Sigmoid colon (tissue), 4 donors: Measurements from ENCODE around the gene VANGL2.

Experiments used
- EP300 ChIP-seq, 4 donors: sonication (generic); formaldehyde crosslinking; IDR thresholded peaks; one replicate each; pipeline ENCODE4 v1.6.1; 2017; ENCODE audit warnings: antibody characterized with exemption in 4 of 4
- TF ChIP-seq, protein P1 (sequence below), 4 experiments: fragments of 450-650 bp in 3 of 4; fragments of 200-600 bp in 1 of 4; IDR thresholded peaks; one replicate each; pipeline ENCODE4 v1.5.1; 2016 to 2019; ENCODE audit warnings: antibody characterized with exemption in 4 of 4, mild to moderate bottlenecking in 3 of 4, moderate library complexity in 2 of 4

DNA sequence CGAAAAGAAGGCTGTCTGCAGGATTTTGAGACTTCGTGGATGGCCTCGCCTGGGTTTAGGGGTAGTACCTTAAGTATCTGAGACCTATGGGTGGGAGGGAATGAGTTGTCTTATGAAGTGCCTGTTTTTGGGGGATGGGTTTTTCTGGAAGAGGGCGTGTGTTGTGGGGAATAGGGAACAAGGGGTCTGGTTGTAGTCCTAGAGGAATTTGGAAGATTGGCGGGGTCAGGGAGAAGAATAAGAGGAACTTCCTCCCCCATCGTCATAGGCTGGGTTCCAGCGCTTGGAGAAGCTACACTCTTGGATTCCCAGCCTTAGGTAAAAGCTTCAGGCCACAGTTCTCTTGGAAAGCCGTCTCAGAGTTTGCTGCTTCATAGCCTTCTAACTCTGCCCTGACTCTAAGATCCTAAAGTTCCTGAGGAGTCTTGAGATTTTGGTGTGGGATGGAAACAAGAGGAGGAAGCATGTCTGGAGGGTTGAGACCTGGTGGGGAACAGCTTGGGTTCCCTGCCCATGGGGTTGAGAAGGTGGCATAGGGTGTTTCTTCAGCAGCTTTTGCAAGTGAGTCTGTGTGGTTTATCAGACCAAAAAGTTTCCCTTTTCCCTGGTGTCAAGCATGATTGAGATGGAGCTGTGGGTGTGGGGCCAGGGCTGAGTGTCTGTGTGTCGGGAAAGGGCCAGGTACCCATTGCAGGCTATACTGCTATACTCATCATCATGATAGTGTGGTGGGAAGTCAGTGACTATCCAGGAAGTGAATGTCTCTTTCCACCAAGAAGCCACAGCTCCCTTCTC is 1.8 kb downstream of the VANGL2 start:
- no peak for TF ChIP-seq EP300 (IDR thresholded peaks at IDR 0.05)
- TF ChIP-seq, protein P1, sequence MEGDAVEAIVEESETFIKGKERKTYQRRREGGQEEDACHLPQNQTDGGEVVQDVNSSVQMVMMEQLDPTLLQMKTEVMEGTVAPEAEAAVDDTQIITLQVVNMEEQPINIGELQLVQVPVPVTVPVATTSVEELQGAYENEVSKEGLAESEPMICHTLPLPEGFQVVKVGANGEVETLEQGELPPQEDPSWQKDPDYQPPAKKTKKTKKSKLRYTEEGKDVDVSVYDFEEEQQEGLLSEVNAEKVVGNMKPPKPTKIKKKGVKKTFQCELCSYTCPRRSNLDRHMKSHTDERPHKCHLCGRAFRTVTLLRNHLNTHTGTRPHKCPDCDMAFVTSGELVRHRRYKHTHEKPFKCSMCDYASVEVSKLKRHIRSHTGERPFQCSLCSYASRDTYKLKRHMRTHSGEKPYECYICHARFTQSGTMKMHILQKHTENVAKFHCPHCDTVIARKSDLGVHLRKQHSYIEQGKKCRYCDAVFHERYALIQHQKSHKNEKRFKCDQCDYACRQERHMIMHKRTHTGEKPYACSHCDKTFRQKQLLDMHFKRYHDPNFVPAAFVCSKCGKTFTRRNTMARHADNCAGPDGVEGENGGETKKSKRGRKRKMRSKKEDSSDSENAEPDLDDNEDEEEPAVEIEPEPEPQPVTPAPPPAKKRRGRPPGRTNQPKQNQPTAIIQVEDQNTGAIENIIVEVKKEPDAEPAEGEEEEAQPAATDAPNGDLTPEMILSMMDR (IDR thresholded peaks at IDR 0.05) = no peak
